Parathyroid adenoma (tissue), 2 donors: ENCODE data around the gene PRAME.

Experiments
- H2AFZ ChIP-seq: fragments of 300-600 bp; sonication (generic); one replicate; pipeline ENCODE4 v1.7.0; 2017; ENCODE audit warnings: antibody characterized with exemption, mild to moderate bottlenecking
- H3K27ac ChIP-seq: fragments of 300-600 bp; sonication (generic); one replicate; pipeline ENCODE4 v1.7.0; 2017
- H3K27me3 ChIP-seq: fragments of 300-600 bp; sonication (generic); one replicate; pipeline ENCODE4 v1.7.0; 2017; ENCODE audit warnings: low read length; ENCODE audit not compliant: control insufficient read depth, insufficient read depth
- H3K36me3 ChIP-seq: fragments of 300-600 bp; sonication (generic); one replicate; pipeline ENCODE4 v1.7.0; 2017; ENCODE audit warnings: low read length; ENCODE audit not compliant: control insufficient read depth, insufficient read depth
- H3K4me1 ChIP-seq: fragments of 300-600 bp; sonication (generic); one replicate; pipeline ENCODE4 v1.7.0; 2017; ENCODE audit warnings: control low read depth
- H3K4me2 ChIP-seq: fragments of 300-600 bp; sonication (generic); one replicate; pipeline ENCODE4 v1.7.0; 2017; ENCODE audit warnings: low read length
- H3K4me3 ChIP-seq: fragments of 300-600 bp; sonication (generic); one replicate; pipeline ENCODE4 v1.7.0; 2017; ENCODE audit warnings: low read depth, low read length
- H3K79me2 ChIP-seq: fragments of 300-600 bp; sonication (generic); one replicate; pipeline ENCODE4 v1.7.0; 2017; ENCODE audit warnings: control low read depth
- H3K9ac ChIP-seq: fragments of 300-600 bp; sonication (generic); one replicate; pipeline ENCODE4 v1.7.0; 2017; ENCODE audit warnings: mild to moderate bottlenecking
- H3K9me3 ChIP-seq: fragments of 300-600 bp; sonication (generic); one replicate; pipeline ENCODE4 v1.7.0; 2017; ENCODE audit warnings: low read length; ENCODE audit not compliant: control insufficient read depth
- TF ChIP-seq, protein P1 (sequence below): fragments of 300-600 bp; sonication (generic); IDR thresholded peaks from one replicate; pipeline ENCODE4 v1.7.0; 2017; ENCODE audit warnings: antibody characterized with exemption, mild to moderate bottlenecking
- donor health status: primary hyperparathyroidism.

The PRAME gene

DNA sequence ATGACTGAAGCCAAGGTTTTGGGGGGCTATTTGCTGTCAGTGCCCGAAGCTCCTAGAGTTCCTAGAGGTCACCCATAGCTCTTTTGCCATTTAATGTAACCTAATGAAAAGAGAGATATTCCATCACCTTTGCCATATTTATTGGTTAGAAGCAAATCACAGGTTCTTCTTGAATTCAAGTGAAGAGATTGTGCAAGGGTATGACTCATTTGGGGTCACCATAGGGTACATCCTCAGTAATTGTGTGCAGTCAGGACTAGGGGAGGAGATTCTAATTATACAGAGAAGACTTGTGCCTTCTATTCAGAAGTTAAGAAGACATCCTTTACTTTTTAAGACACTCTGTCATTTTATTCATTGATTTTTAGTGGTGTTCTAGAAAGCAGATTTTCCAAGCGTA is 6.9 kb upstream of the PRAME start:
- Histone ChIP-seq H3K4me1 (no peaks in the 10 kb centered on the region), H3K9ac (no peak overlapping the region), H3K36me3 (no peaks in the 10 kb centered on the region), H2AFZ (no peak overlapping the region), H3K79me2 (no peaks in the 10 kb centered on the region), H3K9me3 (no peaks in the 10 kb centered on the region), H3K27me3 (no peaks in the 10 kb centered on the region), H3K4me3 (no peak overlapping the region), H3K4me2 (no peak overlapping the region), H3K27ac (no peak overlapping the region)
- TF ChIP-seq, protein P1, sequence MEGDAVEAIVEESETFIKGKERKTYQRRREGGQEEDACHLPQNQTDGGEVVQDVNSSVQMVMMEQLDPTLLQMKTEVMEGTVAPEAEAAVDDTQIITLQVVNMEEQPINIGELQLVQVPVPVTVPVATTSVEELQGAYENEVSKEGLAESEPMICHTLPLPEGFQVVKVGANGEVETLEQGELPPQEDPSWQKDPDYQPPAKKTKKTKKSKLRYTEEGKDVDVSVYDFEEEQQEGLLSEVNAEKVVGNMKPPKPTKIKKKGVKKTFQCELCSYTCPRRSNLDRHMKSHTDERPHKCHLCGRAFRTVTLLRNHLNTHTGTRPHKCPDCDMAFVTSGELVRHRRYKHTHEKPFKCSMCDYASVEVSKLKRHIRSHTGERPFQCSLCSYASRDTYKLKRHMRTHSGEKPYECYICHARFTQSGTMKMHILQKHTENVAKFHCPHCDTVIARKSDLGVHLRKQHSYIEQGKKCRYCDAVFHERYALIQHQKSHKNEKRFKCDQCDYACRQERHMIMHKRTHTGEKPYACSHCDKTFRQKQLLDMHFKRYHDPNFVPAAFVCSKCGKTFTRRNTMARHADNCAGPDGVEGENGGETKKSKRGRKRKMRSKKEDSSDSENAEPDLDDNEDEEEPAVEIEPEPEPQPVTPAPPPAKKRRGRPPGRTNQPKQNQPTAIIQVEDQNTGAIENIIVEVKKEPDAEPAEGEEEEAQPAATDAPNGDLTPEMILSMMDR: no peak

DNA sequence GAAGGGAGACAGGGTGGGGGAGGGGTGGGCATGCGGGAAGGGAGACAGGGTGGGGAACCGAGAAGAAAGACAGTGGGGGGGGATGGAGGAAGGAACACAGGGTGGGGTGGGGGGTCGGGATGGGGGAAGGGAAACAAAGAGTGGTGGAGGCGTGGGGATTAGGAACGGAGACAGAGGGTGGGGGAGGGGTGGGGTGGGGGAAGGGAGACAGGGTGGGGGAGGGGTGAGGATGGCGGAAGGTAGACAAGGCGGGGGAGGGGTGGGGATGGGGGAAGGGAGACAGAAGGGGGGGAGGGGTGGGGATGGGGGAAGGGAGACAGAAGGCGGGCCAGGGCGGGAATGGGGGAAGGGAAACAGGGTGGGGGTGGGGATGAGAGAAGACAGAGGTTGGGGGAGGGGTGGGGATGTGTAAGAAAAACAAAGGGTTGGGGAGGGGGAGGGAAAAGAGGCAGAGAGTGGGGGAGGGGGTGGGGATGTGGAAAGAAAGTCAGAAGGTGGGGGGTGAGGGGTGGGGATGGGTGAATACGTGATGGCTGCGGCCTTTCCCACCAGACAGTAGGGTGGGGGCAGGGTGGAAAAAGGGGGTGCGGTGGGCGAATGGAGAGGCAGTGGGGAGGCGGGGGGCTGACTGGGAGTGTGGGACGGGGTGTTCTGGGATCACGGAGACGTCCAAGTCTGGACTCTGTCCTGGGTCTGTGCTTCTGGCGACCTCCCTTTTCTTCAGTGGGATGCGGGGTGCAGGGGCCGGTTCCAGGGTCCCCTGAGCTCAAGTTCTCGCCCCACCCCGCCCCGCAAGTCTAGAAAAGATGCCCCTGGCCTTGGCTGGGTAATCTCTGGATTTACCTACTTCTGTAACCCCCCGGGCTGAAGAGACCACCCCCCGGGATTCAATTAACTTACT is 744 bp downstream of the PRAME start:
- no peaks in the 10 kb centered on the region for H3K4me1 ChIP-seq
- no peak overlapping the region for H3K9ac ChIP-seq
- no peak overlapping the region for H3K4me2 ChIP-seq
- H3K79me2 ChIP-seq: no peaks in the 10 kb centered on the region
- no peak overlapping the region for H3K27ac ChIP-seq
- H3K9me3 ChIP-seq: no peaks in the 10 kb centered on the region
- no peaks in the 10 kb centered on the region for H3K36me3 ChIP-seq
- no peak overlapping the region for H3K4me3 ChIP-seq
- TF ChIP-seq, protein P1: no peak
- H2AFZ ChIP-seq: no peak overlapping the region
- no peaks in the 10 kb centered on the region for H3K27me3 ChIP-seq

DNA sequence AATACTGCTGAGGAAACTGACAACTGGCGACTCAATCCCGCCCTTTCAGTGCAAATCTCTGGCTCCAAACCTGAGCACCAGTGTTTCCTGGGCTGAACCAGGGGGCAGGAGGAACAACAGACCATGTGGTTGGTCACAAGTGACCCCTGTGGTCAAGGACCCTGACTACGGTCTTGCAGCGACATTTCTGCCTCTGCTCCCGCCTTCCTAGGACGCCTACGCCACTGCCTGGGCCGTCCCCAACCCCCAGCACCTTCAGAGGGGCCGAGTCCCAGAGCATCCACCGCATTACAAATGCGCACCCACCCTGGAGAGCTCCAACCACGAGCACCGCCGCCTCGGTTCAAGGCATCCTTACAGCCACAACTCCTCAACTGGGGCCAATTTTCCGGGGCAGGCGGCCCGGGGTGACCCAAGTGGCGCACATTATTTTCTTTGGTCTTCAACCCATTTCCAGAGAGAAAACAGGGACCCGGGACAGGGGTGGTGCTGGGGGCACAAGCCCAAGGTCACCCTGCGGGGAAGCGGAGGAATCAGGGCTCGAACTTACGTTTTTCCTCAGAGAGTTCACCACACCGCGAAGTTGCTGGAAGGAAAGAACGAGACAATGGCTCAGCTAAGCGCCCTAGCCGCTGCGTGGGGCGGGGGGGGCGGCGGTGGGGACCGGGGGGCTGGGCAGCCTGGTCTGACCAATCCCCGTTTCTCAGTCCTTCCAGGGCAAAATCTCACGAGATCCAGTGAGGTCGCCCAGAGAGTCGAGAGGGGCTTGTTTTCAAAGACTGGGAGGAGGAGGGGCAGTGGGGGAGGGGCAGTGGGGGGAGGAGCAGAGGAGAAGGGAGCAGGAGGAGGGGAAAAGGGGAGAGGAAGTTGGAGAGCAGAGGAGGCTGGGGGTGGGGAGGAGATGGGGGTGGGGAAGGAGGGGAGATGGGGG is 1.8 kb downstream of the PRAME start:
- H2AFZ ChIP-seq: no peak overlapping the region
- H3K9ac ChIP-seq: no peak overlapping the region
- no peaks in the 10 kb centered on the region for H3K79me2 ChIP-seq
- H3K4me2 ChIP-seq: no peak overlapping the region
- H3K27me3 ChIP-seq: no peaks in the 10 kb centered on the region
- TF ChIP-seq, protein P1: no peak
- H3K4me1 ChIP-seq: no peaks in the 10 kb centered on the region
- H3K27ac ChIP-seq: no peak overlapping the region
- H3K36me3 ChIP-seq: no peaks in the 10 kb centered on the region
- H3K9me3 ChIP-seq: no peaks in the 10 kb centered on the region
- H3K4me3 ChIP-seq: no peak overlapping the region

DNA sequence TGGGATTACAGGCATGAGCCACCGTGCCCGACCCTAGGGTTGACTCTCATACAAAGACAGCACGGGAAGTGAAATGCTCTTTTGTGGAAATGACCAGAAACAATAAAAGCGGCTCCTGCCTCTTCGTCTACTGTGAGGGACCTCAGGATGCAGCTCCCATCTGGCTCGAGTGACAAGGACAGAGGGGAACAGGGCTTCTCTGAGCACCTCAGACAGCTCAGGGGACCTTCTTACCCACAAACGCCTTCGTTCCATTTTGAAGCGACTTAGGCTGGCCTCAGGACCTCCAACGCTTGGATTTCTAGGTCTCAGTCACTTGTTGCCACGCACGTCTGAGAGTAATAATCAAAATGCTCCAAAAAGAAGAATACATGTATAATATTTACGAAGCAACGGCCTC is 2.5 kb downstream of the PRAME start:
- no peak overlapping the region for H2AFZ ChIP-seq
- H3K36me3 ChIP-seq: no peaks in the 10 kb centered on the region
- H3K4me2 ChIP-seq: no peak overlapping the region
- H3K4me1 ChIP-seq: no peaks in the 10 kb centered on the region
- no peaks in the 10 kb centered on the region for H3K9me3 ChIP-seq
- TF ChIP-seq, protein P1: no peak
- H3K79me2 ChIP-seq: no peaks in the 10 kb centered on the region
- no peaks in the 10 kb centered on the region for H3K27me3 ChIP-seq
- H3K4me3 ChIP-seq: no peak overlapping the region
- H3K27ac ChIP-seq: no peak overlapping the region
- H3K9ac ChIP-seq: no peak overlapping the region
